ENCODE measurements around the gene BTAF1. TPM values are rescaled to one million over a fixed set of nuclear protein-coding genes. Genes with fewer than 3 reads are reported as not detected.

BTAF1 gene
- total RNA-seq, 5 donors from 2014 or later (not counting 1 experiment from before 2014, with no cell fraction given), result 61.0 to 81.8 (median 66.5) TPM

GRCh38 chr10:91935886-91936285, 12.3 kb downstream of the BTAF1 start:
- Mint-ChIP-seq H3K36me3 (peaks cover 52% of the 10 kb centered on the region), H3K4me3 (no peak overlapping the region), H3K27ac (no peak overlapping the region), H3K9me3 (no peaks in the 10 kb centered on the region), H3K4me1 (peaks cover 58 to 66% (median 61%) of the 10 kb centered on the region in 3 donors), H3K27me3 (no peaks in the 10 kb centered on the region)
- ChIA-PET POLR2A (interaction anchor here (0.5 to 0.8 kb wide), 6 partner anchors 13 to 579 kb away, joined by 3 to 10 read pairs (median 6); partner anchors contain the start of gene BTAF1 (in 1 of the 2)), CTCF (interaction anchor here (0.6 to 1.6 kb wide), 3 partner anchors 12 to 28 kb away, joined by 3 to 7 read pairs (median 5); partner anchors contain the start of gene BTAF1 (in 1 of the 2))
- no CpG with 5 or more reads among the region's 2 CpGs for WGBS (ENCODE audit: insufficient coverage)
- H3K9me3 ChIP-seq, result no peaks in the 10 kb centered on the region
- H3K27ac ChIP-seq (ENCODE audit: low read length), result no peak overlapping the region
- H3K4me3 ChIP-seq (ENCODE audit: control insufficient read depth in 1 of 2, extremely low read depth in 1 of 2, low read length in 1 of 2), result no peak overlapping the region
- H3K27me3 ChIP-seq (replicated peaks in 1 of 2; ENCODE audit: control insufficient read depth in 2 of 2, extremely low read depth in 1 of 2, insufficient read depth in 2 of 2, low read length in 1 of 2), result no peaks in the 10 kb centered on the region
- DNase-seq (no peak), ATAC-seq (replicated peaks in 1 of 4) (no peak)
- H3K4me1 ChIP-seq (ENCODE audit: control insufficient read depth in 1 of 2, extremely low read depth in 1 of 2, insufficient read depth in 2 of 2, low read length in 2 of 2), result peaks cover 2 to 3% of the 10 kb centered on the region in 2 experiments
- peaks cover 0 to 22% of the 10 kb centered on the region in 2 donors for H3K36me3 ChIP-seq (ENCODE audit: control insufficient read depth in 2 of 2, extremely low read depth in 1 of 2, insufficient read depth in 1 of 2, low read length in 1 of 2)

- Mint-ChIP-seq H3K27me3 (no peaks in the 10 kb centered on the region), H3K4me3 (no peak overlapping the region), H3K9me3 (no peaks in the 10 kb centered on the region), H3K36me3 (peaks cover 39% of the 10 kb centered on the region), H3K27ac (no peak overlapping the region), H3K4me1 (peaks cover 29 to 38% (median 31%) of the 10 kb centered on the region in 3 donors)
- H3K27me3 ChIP-seq (replicated peaks in 1 of 2; ENCODE audit: control insufficient read depth in 2 of 2, extremely low read depth in 1 of 2, insufficient read depth in 2 of 2, low read length in 1 of 2), result no peaks in the 10 kb centered on the region
- ChIA-PET POLR2A (interaction anchor here in 1 of 2 donors (0.6 to 0.7 kb wide), 3 partner anchors 11 to 127 kb away, joined by 3 to 4 read pairs (median 3); no protein-coding TSS in a partner anchor), CTCF (interaction anchor here in 1 of 2 donors (0.6 kb wide), 1 partner anchor 9 kb away, joined by 4 read pairs; no protein-coding TSS in a partner anchor)
- ATAC-seq (replicated peaks in 1 of 4) (no peak), DNase-seq (no peak)
- H3K9me3 ChIP-seq, result no peaks in the 10 kb centered on the region
- 100% methylated on average over 3 of the region's 4 CpGs for WGBS (ENCODE audit: insufficient coverage)
- H3K36me3 ChIP-seq (ENCODE audit: control insufficient read depth in 2 of 2, extremely low read depth in 1 of 2, insufficient read depth in 1 of 2, low read length in 1 of 2), result peaks cover 0 to 40% of the 10 kb centered on the region in 2 donors
- H3K4me1 ChIP-seq (ENCODE audit: control insufficient read depth in 1 of 2, extremely low read depth in 1 of 2, insufficient read depth in 2 of 2, low read length in 2 of 2), result peaks cover 0 to 3% of the 10 kb centered on the region in 2 experiments
- no peak overlapping the region for H3K27ac ChIP-seq (ENCODE audit: low read length)
- H3K4me3 ChIP-seq (ENCODE audit: control insufficient read depth in 1 of 2, extremely low read depth in 1 of 2, low read length in 1 of 2), result no peak overlapping the region
These were observed 16.1 kb downstream of the BTAF1 start for GRCh38 chr10:91939653-91940052.

DNA sequence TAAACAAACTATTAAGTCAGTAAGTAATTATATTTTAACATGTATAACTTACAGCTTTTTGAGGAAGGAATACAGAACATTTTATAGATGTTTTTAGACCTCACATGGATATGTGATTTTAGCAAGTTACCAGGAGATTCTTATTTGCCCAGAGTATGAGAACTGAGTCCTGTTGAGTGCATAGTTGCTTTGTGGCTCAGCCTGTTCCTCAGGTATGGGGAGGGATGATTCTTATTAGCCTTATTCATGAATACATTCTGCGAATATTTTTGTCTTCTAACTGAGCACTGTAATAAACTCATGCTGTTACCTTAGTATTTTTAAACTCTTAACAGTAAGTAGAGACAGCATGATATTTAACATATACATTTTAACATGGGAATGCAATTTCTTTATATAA, 17.9 kb downstream of the BTAF1 start:
- DNase-seq (no peak), ATAC-seq (replicated peaks in 1 of 4) (no peak)
- Mint-ChIP-seq H3K4me3 (no peak overlapping the region), H3K36me3 (peaks cover 41% of the 10 kb centered on the region), H3K27ac (no peak overlapping the region), H3K9me3 (no peaks in the 10 kb centered on the region), H3K27me3 (no peaks in the 10 kb centered on the region), H3K4me1 (peaks cover 18 to 36% (median 25%) of the 10 kb centered on the region in 3 donors)
- WGBS (ENCODE audit: insufficient coverage), result no CpG with 5 or more reads among the region's 1 CpG
- Histone ChIP-seq H3K9me3 (no peaks in the 10 kb centered on the region), H3K27me3 (replicated peaks in 1 of 2; ENCODE audit: control insufficient read depth in 2 of 2, extremely low read depth in 1 of 2, insufficient read depth in 2 of 2, low read length in 1 of 2) (no peaks in the 10 kb centered on the region), H3K4me1 (ENCODE audit: control insufficient read depth in 1 of 2, extremely low read depth in 1 of 2, insufficient read depth in 2 of 2, low read length in 2 of 2) (peaks cover 0 to 3% of the 10 kb centered on the region in 2 experiments), H3K27ac (ENCODE audit: low read length) (no peak overlapping the region), H3K36me3 (ENCODE audit: control insufficient read depth in 2 of 2, extremely low read depth in 1 of 2, insufficient read depth in 1 of 2, low read length in 1 of 2) (peaks cover 3 to 40% of the 10 kb centered on the region in 2 donors), H3K4me3 (ENCODE audit: control insufficient read depth in 1 of 2, extremely low read depth in 1 of 2, low read length in 1 of 2) (no peak overlapping the region)
- ChIA-PET POLR2A (interaction anchor here (0.7 to 1.2 kb wide), 6 partner anchors 9 to 133 kb away, joined by 3 to 8 read pairs (median 4); partner anchors contain the start of gene BTAF1 (in 1 of the 2)), CTCF (interaction anchor here (0.6 to 1.2 kb wide), 3 partner anchors 28 to 534 kb away, joined by 3 read pairs; no protein-coding TSS in a partner anchor)

DNA sequence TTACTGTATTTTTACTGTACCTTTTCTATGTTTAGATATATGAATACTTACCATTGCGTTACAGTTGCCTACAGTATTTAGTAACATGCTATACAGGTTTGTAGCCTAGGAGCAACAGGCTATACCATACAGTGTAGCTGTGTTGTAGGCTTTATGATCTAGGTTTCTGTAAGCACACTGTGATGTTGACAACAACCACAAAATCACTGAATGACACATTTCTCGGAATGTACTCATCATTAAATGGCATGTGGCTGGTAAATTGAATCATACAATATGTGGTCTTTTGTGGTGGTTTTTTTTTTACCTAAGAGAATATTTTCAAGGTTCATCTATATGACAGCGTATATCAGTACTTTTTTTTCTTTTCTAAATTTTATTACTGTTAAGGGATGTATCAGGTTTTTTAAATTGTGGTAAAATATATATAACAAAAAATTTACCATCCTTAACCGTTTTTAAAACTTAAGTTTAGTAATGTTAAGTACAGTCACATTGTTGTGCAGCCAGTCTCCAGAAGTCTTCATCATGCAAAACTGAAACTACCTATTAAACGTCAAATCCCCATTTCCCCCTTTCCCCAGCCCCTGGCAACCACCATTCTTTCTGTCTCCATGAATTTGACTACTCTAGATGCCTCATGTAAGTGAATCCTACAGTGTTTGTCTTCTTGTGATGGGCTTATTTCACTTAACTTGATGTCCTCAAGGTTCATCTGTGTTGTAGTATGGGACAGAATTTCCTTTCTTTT, 21.5 kb downstream of the BTAF1 start:
- Histone ChIP-seq H3K4me3 (ENCODE audit: control insufficient read depth in 1 of 2, extremely low read depth in 1 of 2, low read length in 1 of 2) (no peak overlapping the region), H3K9me3 (no peaks in the 10 kb centered on the region), H3K36me3 (ENCODE audit: control insufficient read depth in 2 of 2, extremely low read depth in 1 of 2, insufficient read depth in 1 of 2, low read length in 1 of 2) (peaks cover 3 to 26% of the 10 kb centered on the region in 2 donors), H3K27ac (ENCODE audit: low read length) (no peak overlapping the region), H3K4me1 (ENCODE audit: control insufficient read depth in 1 of 2, extremely low read depth in 1 of 2, insufficient read depth in 2 of 2, low read length in 2 of 2) (no peaks in the 10 kb centered on the region), H3K27me3 (replicated peaks in 1 of 2; ENCODE audit: control insufficient read depth in 2 of 2, extremely low read depth in 1 of 2, insufficient read depth in 2 of 2, low read length in 1 of 2) (no peaks in the 10 kb centered on the region)
- Mint-ChIP-seq H3K9me3 (no peaks in the 10 kb centered on the region), H3K4me1 (peaks cover 8 to 20% (median 14%) of the 10 kb centered on the region in 3 donors), H3K4me3 (no peak overlapping the region), H3K36me3 (peaks cover 37% of the 10 kb centered on the region), H3K27ac (peak overlapping the region; percentile 20 to 60), H3K27me3 (no peaks in the 10 kb centered on the region)
- POLR2A ChIA-PET, result no interaction called here
- no CpG with 5 or more reads among the region's 5 CpGs for WGBS (ENCODE audit: insufficient coverage)
- ATAC-seq (replicated peaks in 1 of 4) (peak in 1 of 4 experiments; percentile 58), DNase-seq (no peak)
- CTCF ChIA-PET, result no interaction called here

GRCh38 chr10:91953600-91954160, 30.1 kb downstream of the BTAF1 start:
- CTCF ChIA-PET, result no interaction called here
- Histone ChIP-seq H3K36me3 (ENCODE audit: control insufficient read depth in 2 of 2, extremely low read depth in 1 of 2, insufficient read depth in 1 of 2, low read length in 1 of 2) (peaks cover 11 to 66% of the 10 kb centered on the region in 2 donors), H3K4me3 (ENCODE audit: control insufficient read depth in 1 of 2, extremely low read depth in 1 of 2, low read length in 1 of 2) (no peak overlapping the region), H3K27me3 (replicated peaks in 1 of 2; ENCODE audit: control insufficient read depth in 2 of 2, extremely low read depth in 1 of 2, insufficient read depth in 2 of 2, low read length in 1 of 2) (no peaks in the 10 kb centered on the region), H3K4me1 (ENCODE audit: control insufficient read depth in 1 of 2, extremely low read depth in 1 of 2, insufficient read depth in 2 of 2, low read length in 2 of 2) (no peaks in the 10 kb centered on the region), H3K9me3 (no peaks in the 10 kb centered on the region), H3K27ac (ENCODE audit: low read length) (no peak overlapping the region)
- Mint-ChIP-seq H3K4me3 (no peak overlapping the region), H3K27ac (no peak overlapping the region), H3K9me3 (no peaks in the 10 kb centered on the region), H3K27me3 (no peaks in the 10 kb centered on the region), H3K36me3 (peaks cover 54% of the 10 kb centered on the region), H3K4me1 (peaks cover 0 to 1% (median 0%) of the 10 kb centered on the region in 3 donors)
- DNase-seq, result no peak
- ATAC-seq (replicated peaks in 1 of 4), result no peak
- POLR2A ChIA-PET, result interaction anchor here (0.5 to 1.1 kb wide), 2 partner anchors 18 to 30 kb away, joined by 3 to 5 read pairs; partner anchors contain the start of gene BTAF1 (in 1 of the 2)
- WGBS (ENCODE audit: insufficient coverage), result no CpG with 5 or more reads among the region's 2 CpGs

GRCh38 chr10:91955114-91955513, 31.5 kb downstream of the BTAF1 start:
- H3K9me3 Mint-ChIP-seq, result no peaks in the 10 kb centered on the region
- no peaks in the 10 kb centered on the region for H3K27me3 Mint-ChIP-seq
- WGBS (ENCODE audit: insufficient coverage), result 100% methylated on average over 1 of the region's 3 CpGs
- POLR2A ChIA-PET, result interaction anchor here (0.6 to 0.7 kb wide), 2 partner anchors 133 to 261 kb away, joined by 3 read pairs; no protein-coding TSS in a partner anchor
- H3K4me1 ChIP-seq (ENCODE audit: control insufficient read depth in 1 of 2, extremely low read depth in 1 of 2, insufficient read depth in 2 of 2, low read length in 2 of 2), result no peaks in the 10 kb centered on the region
- no peak overlapping the region for H3K4me3 Mint-ChIP-seq
- peaks cover 63% of the 10 kb centered on the region for H3K36me3 Mint-ChIP-seq
- no peak overlapping the region for H3K27ac Mint-ChIP-seq
- ATAC-seq (replicated peaks in 1 of 4) (no peak), DNase-seq (no peak)
- CTCF ChIA-PET, result interaction anchor here in 1 of 2 donors (0.7 kb wide), 1 partner anchor 22 kb away, joined by 3 read pairs; no protein-coding TSS in a partner anchor
- no peak overlapping the region for H3K4me3 ChIP-seq (ENCODE audit: control insufficient read depth in 1 of 2, extremely low read depth in 1 of 2, low read length in 1 of 2)
- no peak overlapping the region for H3K27ac ChIP-seq (ENCODE audit: low read length)
- H3K4me1 Mint-ChIP-seq, result no peaks in the 10 kb centered on the region
- H3K27me3 ChIP-seq (replicated peaks in 1 of 2; ENCODE audit: control insufficient read depth in 2 of 2, extremely low read depth in 1 of 2, insufficient read depth in 2 of 2, low read length in 1 of 2), result no peaks in the 10 kb centered on the region
- peaks cover 11 to 78% of the 10 kb centered on the region in 2 donors for H3K36me3 ChIP-seq (ENCODE audit: control insufficient read depth in 2 of 2, extremely low read depth in 1 of 2, insufficient read depth in 1 of 2, low read length in 1 of 2)
- no peaks in the 10 kb centered on the region for H3K9me3 ChIP-seq

Data from T-cell (primary cell).